Stimulated activated CD4-positive, alpha-beta T cell treated with anti-CD3 and anti-CD28 coated beads, Interleukin-2, amount 100 ng/mL, for 4 hours (primary cell): Measurements from ENCODE around the gene ESRRA.

Source experiments
- DNase-seq: peaks from one replicate; pipeline ENCODE4 v3.0.0-alpha.2; 2020; ENCODE audit warnings: low read depth

ESRRA gene

DNA sequence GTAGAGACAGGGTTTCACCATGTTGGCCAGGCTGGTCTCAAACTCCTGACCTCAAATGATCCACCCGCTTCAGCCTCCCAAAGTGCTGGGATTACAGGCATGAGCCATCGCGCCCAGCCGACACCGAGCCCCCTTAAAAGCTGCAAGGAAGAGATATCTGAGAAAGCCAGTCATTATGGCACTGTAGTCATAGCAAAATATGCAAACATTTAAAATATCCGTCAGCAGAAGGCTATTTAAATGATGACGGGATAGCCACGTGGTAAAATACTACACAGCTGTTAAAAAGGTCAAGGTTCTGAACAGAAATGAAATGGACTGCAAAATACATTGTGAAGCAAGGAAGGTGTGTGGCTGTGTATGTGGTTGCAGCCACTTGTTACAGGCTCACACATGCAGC, 28.2 kb downstream of the ESRRA start:
- no peak for DNase-seq

DNA sequence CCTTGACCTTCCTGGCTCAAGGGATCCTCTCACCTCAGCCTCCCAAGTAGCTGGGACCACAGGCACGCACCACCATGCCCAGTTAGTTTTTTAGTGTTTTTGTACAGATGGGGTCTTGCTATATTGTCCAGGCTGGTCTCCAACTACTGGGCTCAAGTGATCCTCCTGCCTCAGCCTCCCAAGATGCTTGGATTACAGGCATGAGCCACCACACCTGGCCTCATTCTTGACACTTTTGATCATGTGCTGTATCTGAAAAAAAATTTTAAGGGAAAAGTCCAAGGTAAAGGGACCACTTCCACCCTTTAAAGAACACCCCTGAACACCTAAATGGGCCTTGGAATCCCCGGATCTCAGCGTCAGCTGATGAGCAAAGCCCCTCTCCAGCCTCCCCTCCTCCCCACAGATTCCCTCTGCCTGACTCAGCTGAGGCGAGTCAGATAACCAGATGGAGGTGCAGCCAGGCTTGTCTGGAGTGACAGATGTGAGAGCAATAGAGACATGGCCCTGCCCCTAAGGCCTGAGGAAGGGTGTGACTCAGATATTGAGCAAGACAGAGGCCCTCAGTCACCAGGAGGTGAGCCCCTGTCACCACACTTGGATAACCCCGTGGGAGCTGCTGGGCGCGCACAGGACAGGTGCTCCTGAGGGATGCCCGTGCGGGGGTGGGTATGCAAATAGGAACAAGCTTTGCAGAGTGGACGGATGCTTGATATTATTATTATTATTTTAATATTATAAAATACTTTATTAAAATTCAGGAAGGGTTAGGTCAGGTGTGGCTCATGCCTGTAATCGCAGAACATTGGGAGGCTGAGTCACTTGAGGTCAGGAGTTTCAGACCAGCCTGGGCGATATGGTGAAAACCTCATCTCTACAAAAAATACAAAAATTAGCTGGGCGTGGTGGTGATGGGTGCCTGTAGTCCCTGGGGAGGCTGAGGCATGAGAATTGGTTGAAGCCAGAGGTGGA, 29.7 kb downstream of the ESRRA start:
- no peak for DNase-seq

DNA sequence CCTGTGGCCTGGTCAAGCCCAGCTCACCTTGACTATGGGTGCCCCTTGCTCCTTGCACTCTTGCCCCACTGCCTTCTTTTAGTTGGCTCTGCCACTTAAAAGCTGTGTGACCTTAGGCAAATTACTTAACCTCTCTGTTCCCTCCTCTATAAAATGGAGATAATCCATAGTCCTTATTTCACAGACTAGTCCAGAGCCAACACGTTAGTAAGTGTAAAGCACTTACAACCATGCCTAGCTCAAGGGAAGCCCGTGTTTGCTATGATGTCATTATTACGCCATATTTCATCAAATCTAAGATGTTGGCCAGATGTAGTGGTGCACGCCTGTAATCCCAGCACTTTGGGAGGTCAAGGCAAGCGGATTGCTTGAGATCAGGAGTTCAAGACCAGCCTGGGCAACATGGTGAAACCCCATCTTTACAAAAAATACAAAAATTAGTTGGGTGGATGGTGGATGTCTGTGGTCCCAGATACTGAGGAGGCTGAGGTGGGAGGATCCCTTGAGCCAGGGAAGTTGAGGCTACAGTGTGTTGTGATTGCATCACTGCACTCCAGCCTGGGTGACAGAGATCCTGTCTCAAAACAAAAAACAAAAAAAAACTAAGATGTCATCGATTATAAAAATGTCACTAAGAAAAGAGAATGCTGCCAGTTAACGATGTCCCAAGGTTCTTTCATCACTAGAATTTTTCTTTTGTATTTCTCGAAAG, 32.4 kb downstream of the ESRRA start:
- DNase-seq, result no peak

DNA sequence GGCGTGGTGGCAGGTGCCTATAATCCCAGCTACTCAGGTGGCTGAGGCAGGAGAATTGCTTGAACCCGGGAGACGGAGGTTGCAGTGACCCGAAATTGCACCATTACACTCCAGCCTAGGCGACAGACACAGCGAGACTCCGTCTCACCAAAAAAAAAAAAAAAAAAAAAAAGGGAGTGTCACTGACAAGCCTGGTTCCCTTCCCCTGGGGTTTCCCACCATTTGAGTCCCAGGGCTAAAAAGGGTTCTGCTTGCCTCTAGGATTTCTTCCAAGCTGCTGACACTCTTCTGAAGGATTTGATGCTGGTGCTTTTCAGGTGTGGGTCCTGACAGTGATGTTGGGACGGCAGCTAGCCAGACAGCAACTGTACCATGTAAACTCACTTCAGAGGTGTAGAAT, 33.4 kb downstream of the ESRRA start:
- DNase-seq, result no peak

DNA sequence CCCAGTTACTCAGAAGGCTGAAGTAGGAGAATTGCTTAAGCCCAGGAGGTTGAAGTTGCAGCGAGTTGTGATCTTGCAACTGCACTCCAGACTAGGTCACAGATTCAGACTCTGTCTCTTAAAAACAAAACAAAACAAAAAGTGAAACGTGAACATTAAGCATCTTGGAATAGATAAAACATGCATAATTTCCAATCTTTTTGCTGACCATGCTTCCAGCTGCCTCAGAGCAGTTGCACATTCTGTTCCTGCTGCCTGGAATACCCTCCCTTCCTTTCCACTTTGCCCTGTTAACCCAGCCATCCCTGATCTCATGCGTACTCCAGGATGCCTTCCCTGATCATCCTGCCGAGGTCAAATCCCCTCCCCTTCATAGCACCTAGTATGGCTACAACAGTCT, 34.0 kb downstream of the ESRRA start:
- no peak for DNase-seq

DNA sequence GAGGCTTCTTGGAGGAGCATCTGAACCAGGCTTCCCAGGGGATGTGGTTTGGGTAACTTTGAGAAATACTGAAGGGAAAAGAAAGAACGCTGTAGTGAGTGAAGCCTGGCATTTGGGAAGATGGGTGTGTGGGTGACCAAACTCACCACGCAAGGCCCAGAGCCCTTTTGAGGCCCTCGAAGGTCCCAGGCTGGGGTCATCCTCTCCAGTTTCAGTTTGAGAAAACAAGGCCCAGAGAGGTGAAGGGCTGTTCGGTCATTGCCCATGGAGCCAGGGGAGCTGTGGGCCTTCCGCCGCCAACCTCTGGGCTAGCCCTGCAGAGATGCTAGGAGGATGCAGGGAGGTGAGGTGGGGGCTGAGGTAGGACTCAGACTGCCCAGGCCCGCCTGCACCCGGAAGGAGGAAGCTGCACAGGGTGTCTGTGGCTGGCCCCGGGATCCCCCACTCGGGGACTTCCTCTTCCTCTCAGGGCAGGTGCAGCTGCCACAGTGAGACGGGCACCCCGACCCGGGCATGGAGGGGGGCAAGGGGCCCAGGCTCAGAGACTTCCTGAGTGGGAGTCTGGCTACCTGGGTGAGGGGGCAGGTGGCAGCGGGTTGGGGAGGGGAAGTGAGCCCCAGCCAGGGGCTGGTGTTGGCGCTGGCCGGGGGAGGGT, 34.6 kb downstream of the ESRRA start, which contains the start of gene CCDC88B:
Gene CCDC88B, plus strand, starts transcription at position 451 of the 655 bp plus-strand sequence. Its CDS starts 63 bp downstream, at position 514.
- DNase-seq, result peak; percentile 66

DNA sequence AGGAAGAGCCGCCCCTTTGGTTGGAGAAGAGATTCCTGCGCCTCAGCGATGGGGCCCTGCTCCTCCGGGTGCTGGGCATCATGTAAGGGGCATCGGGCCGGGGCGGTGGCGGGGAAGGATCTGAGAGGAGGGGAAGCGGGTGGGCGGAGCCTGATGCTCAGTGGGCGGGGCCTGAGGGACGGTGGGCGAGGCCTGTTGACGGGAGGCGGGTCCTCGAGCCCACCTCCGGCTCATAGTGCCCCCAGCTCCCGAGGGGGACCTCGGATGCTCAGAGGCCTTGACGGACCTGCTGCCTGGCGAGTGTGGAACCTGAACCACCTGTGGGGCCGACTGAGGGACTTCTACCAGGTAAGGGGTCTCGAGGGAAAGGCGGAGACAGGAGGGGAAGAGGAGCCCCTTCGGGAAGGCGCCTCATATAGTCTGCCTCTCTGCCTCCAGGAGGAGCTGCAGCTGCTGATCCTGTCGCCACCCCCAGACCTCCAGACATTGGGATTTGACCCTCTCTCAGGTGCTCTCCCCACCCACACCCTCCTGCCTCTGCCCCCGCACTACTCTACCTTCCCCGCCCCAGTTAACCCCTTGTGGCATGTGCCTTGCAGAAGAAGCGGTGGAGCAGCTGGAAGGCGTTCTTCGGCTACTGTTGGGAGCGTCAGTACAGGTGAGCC, 35.5 kb downstream of the ESRRA start:
- DNase-seq, result peak; percentile 62

DNA sequence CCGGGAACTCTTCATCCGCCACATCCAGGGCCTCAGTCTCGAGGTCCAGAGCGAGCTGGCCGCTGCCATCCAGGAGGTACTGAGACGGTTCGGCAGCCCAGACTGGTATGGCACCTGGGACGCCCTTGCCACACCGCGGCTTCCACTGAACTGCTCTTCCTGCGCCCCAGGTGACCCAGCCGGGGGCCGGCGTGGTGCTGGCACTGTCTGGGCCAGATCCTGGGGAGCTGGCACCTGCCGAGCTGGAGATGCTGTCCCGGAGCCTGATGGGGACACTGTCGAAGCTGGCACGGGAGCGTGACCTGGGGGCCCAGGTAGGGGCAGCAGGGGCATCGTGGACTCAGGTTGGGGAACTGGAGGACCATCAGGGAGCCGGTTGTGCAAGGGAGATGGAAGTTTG, 36.1 kb downstream of the ESRRA start:
- DNase-seq, result no peak

DNA sequence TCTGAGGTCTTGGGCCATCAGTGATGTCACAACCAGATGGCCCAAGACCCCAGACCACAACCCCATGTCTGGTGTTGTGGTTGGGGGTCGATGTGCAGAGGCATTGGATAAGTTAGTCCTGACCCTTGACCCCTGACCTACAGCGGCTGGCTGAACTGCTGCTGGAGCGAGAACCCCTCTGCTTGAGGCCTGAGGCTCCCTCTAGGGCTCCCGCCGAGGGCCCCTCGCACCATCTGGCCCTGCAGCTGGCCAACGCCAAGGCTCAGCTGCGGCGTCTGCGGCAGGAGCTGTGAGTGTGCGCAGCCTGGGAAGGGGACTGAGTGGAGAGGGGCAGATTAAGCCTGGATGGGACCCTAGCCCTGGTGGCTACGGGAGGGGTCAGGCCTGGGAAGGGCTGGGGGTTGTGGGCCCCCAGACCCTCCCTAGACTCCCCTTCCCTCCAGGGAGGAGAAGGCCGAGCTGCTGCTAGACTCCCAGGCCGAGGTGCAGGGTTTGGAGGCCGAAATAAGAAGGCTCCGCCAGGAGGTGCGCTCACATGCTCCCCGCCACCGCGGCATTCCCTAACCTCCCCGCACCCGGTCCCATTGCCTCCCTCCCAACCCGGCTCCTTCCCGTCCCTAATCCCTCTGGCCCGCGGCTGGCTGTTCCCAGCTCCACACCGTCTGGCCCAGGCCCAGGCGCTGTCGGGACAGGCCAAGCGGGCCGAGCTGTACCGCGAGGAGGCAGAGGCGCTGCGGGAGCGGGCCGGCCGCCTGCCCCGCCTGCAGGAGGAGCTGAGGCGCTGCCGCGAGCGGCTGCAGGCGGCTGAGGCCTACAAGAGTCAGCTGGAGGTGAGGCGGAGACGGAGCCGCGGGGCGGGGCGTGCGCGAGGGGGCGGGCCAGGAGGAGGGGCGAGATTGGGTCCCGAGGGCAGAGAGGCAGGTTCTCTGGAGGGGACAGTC, 36.8 kb downstream of the ESRRA start:
- DNase-seq, result peak; percentile 82

DNA sequence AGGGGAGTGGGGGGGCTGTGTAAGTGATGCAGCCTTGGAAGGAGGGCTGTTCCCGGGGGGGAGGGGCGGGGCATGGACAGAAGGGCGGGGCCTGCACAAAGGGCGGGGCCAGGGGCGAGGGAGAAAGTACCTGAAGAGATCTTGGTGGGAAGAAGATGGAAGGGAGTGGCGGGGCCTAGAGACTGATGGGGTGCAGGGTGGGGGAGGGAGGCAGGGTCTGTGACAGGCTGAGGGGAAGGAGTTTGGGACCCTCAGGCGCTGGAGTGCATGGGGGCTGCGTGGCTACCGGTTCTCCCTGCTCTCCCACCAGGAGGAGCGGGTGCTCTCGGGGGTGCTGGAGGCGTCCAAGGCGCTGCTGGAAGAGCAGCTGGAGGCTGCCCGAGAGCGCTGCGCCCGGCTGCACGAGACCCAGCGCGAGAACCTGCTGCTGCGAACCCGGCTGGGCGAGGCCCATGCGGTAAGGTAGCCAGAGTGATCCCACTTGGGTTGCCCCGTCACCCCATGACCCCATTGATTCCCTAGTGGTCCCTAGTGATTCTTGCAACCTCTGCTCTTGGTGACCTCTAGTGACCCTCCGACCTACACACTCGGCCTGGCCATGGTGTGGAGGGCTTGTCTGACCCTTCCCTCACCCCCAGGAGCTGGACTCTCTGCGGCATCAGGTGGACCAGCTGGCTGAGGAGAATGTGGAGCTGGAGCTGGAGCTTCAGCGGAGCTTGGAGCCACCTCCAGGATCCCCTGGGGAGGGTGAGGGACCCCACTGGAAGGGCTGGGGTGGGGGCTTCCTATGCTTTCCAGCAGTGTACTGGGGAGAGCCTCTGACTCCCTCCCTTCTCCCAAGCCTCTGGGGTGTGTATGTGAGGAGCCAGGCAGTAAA, 37.8 kb downstream of the ESRRA start:
- DNase-seq, result no peak

DNA sequence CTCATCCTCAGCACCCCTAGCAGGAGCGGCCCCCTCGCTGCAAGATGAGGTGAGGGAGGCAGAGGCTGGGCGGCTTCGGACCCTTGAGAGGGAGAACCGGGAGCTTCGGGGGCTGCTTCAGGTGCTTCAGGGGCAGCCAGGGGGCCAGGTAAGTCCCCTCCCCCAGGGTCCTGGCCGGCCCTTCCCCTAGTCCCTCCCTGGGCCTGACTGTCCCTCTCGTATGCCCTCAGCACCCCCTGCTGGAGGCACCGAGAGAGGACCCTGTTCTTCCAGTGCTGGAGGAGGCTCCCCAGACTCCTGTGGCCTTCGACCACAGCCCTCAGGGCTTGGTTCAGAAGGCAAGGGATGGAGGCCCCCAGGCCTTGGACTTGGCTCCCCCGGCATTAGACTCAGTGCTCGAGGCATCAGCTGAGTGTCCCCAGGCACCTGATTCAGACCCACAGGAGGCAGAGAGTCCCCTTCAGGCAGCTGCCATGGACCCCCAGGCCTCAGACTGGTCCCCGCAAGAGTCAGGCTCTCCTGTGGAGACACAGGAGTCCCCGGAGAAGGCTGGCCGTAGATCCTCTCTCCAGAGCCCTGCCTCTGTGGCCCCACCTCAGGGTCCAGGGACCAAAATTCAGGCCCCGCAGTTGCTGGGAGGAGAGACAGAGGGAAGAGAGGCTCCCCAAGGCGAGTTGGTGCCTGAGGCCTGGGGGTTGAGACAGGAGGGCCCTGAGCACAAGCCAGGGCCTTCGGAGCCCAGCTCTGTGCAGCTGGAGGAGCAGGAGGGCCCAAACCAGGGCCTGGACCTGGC, 38.6 kb downstream of the ESRRA start:
- DNase-seq, result no peak

DNA sequence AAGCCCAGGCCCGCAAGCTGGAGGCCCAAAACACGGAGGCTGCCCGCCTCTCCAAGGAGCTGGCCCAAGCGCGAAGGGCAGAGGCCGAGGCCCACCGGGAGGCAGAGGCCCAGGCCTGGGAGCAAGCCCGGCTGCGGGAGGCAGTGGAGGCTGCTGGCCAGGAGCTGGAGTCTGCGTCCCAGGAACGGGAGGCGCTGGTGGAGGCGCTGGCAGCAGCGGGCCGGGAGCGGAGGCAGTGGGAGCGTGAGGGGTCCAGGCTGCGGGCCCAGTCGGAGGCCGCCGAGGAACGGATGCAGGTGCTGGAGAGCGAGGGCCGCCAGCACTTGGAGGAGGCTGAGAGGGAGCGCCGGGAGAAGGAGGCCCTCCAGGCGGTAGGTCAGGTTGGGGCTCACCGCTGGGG, 39.5 kb downstream of the ESRRA start:
- no peak for DNase-seq

DNA sequence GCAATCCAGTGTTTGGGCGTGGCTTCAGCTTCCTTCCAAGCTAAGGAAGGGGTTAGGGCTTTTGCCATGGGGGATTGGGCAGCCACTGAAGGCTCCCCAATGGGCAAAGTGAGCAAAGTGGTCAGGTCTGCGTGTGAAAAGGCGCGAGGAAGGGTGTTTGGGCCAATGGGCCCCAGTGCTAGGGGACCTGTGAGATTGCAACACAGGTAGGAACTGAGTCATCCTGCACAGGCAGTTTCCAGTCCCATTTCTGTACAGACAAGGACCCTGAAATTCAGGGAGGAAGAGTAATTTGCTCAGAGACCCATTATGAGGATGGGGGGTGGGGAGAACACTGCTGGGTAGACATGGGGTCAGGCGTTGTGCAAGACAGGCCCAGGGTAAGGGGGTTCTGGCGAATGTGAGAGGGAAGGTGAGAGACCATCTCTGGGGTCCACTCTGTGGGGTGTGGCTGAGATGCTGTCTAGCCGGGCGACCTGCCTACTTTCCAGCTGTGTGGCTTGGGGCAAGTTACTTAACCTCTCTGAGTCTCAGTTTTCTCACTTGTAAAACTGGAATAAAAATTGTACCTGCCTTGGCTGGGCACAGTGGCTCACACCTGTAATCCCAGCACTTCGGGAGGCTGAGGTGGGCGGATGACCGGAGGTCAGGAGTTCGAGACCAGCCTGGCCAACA, 42.0 kb downstream of the ESRRA start:
- no peak for DNase-seq

DNA sequence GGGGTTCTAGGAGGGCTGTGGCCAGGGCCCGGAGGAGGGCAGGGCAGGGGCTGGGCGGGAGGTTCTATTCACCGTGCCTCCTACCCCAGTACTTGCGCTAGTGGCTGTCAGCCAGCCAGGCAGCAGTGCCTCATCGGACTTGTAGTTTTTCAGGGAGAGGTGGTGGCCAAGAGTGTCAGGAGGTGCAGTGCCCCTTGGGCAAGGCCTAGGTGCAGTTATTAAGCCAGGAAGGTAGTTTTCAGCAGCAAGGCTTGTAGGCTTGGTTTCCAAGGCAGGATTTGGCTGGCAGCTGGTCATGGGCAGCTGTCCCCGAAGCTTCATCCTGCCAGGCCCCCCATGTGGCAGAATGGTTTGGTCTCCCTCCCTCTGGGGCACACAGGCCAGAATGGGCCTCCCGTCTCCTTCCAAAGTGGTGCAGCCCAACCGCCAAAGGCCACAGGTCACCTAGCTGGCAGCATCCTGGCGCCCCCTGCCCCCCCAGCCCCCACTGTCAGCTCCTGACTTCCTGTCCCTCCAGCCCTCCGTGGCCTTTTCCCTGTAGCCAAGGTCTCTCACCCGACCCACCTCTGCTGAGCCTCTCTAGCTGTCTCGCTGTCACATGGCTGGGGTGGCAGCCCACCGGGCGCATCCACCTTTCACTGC, 43.2 kb downstream of the ESRRA start:
- DNase-seq, result no peak

DNA sequence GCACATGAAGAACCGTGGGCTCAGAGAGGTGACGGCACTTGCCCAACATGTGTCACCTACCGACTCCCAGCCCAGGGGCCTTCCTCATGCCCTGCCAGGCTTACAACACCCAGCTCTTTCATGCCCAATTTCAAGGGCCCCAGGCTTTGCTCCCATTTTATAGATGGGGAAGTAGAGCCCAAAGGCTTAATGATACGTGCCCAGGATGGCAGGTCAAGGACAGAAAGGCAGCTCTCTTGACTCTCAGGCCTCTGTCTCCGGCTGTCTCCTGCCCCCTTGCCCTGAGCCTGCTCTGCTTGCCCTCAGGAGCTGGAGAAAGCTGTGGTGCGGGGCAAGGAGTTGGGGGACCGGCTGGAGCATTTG, 43.7 kb downstream of the ESRRA start:
- DNase-seq, result no peak

DNA sequence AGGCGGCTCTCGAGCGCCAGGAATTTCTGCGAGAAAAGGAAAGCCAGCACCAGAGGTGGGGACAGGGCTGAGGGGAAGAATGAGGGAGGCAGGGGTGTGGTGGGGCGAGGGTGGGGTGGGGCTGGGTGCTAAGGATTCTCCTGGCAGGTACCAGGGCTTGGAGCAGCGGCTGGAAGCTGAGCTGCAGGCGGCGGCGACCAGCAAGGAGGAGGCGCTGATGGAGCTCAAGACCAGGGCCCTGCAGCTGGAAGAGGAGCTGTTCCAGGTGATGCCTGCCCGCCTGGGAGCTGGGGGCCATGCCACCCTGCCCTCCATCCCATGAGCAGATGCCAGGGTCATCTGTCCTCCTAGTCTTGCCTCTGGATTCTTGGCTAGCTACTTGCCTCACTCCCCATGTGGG, 44.1 kb downstream of the ESRRA start:
- no peak for DNase-seq

DNA sequence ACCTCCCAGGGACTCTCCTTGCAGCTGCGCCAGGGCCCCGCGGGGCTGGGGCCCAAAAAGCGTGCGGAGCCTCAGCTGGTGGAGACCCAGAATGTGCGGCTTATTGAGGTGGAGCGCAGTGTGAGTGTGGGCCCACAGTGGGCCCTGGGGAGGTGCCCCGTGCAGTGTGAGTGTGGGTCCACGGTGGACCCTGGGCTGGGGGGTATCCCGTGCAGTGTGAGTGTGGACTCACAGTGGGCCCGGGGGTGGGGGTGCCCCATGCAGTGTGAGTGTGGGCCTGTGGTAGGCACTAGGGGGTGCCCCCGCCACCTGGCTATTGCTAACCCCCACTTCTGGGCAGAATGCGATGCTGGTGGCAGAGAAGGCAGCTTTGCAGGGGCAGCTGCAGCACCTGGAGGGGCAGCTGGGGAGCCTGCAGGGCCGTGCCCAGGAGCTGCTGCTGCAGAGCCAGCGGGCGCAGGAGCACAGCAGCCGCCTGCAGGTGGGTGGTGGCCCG, 45.9 kb downstream of the ESRRA start:
- no peak for DNase-seq
